Bronchial epithelial cell (primary cell): ENCODE data around the gene OR10AD1. TPM values are rescaled to one million over a fixed set of nuclear protein-coding genes. Genes with fewer than 3 reads are reported as not detected.
"Not testable (repeated sequence)": the region's sequence is repeated elsewhere in the genome, so short reads cannot be mapped to it uniquely, and the experiment has no call there.

Source experiments
- DNase-seq: peaks from one replicate; pipeline ENCODE4 v3.0.0-alpha.2; 2010; ENCODE audit warnings: low read depth
- FAIRE-seq: peaks from 2 replicates; lab custom pipeline; 2011; peaks lifted over from hg19 to GRCh38; lab: Jason Lieb, UNC
- H3K27me3 ChIP-seq: 2 replicates; pipeline ENCODE4 v1.5.1; 2011; ENCODE audit warnings: low read length; ENCODE audit not compliant: control insufficient read depth, insufficient read depth
- H3K36me3 ChIP-seq: 2 replicates; pipeline ENCODE4 v1.5.1; 2011; ENCODE audit warnings: low read length; ENCODE audit not compliant: control insufficient read depth, insufficient read depth
- H3K4me3 ChIP-seq: 2 replicates; pipeline ENCODE4 v1.5.1; 2011; ENCODE audit warnings: mild to moderate bottlenecking, low read depth, low read length, control low read depth
- total RNA-seq: library from RNA; depleted of rRNA; stranded (reverse); fragments of >200 nt; gene quantifications from 2 replicates; pipeline ENCODE4 v1.2.1, GENCODE V29; 2014
- TF ChIP-seq, protein P1 (sequence below): IDR thresholded peaks from 2 replicates; pipeline ENCODE4 v1.5.1; 2011; ENCODE audit warnings: mild to moderate bottlenecking, moderate library complexity, low read length, control low read depth, inconsistent platforms; ENCODE audit not compliant: insufficient read depth, severe bottlenecking

OR10AD1 gene
- total RNA-seq, 1 donor from 2014 or later: not detected

DNA sequence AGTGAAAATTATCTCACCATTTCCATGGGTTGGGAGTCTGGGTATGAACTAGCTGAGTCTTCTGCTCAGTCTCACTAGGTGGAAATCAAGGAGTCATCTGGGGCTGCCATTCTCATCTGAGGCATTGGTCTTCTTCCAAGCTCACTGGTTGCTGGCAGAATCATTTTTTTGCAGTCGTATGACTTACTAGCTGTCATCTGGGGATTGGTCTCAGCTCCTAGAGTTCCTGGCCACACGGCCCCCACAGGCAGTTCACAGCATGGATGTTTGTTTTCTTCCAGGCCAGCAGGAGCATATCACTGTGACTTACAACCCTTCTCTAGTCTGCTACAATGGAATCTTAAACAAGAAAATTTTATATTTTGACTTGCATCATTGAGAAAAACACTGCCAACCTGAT is 18.6 kb upstream of the OR10AD1 start:
- FAIRE-seq (no peak), DNase-seq (no peak)
- Histone ChIP-seq H3K4me3 (no peak overlapping the region), H3K36me3 (no peaks in the 10 kb centered on the region), H3K27me3 (no peaks in the 10 kb centered on the region)
- TF ChIP-seq, protein P1, sequence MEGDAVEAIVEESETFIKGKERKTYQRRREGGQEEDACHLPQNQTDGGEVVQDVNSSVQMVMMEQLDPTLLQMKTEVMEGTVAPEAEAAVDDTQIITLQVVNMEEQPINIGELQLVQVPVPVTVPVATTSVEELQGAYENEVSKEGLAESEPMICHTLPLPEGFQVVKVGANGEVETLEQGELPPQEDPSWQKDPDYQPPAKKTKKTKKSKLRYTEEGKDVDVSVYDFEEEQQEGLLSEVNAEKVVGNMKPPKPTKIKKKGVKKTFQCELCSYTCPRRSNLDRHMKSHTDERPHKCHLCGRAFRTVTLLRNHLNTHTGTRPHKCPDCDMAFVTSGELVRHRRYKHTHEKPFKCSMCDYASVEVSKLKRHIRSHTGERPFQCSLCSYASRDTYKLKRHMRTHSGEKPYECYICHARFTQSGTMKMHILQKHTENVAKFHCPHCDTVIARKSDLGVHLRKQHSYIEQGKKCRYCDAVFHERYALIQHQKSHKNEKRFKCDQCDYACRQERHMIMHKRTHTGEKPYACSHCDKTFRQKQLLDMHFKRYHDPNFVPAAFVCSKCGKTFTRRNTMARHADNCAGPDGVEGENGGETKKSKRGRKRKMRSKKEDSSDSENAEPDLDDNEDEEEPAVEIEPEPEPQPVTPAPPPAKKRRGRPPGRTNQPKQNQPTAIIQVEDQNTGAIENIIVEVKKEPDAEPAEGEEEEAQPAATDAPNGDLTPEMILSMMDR: no peak

DNA sequence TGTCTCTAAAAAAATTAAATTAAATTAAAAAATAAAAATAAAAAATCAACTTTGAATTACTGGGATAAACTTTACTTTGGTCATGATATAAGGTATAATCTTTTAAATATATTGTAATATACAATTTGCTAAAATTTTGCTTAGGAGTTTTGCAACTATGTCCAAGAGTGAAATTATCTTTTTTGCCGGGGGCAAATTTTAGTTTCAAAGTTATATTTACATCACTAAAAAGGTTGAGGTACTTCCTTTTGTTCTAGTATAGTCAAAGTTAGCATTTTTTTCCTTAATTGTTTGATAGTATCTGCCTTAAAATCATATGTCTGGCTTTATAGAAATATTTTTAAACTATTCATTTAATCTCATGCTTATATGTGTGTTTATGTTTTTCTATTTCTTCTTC is 17.6 kb upstream of the OR10AD1 start:
- TF ChIP-seq, protein P1: no peak
- DNase-seq (no peak), FAIRE-seq (no peak)
- H3K4me3 ChIP-seq: no peak overlapping the region
- no peaks in the 10 kb centered on the region for H3K36me3 ChIP-seq
- no peaks in the 10 kb centered on the region for H3K27me3 ChIP-seq

DNA sequence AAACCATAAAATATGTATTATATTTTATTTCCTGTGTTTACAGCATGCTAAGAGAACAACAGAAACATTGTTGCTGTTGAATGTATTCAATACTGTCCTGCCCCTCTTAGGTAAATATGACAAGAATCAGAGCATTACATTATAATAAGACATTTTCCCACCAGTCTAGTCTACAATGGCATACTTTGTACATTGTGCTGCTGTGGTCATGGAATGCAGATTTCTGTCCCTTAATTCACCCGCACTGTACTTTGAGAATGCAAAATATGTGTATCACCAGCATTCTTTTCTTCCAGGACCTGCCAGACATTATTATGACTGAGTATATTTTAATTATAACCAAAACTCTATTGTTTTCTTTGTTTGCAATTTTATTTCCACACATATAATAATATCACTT is 16.5 kb upstream of the OR10AD1 start:
- Histone ChIP-seq H3K4me3 (no peak overlapping the region), H3K27me3 (no peaks in the 10 kb centered on the region), H3K36me3 (no peaks in the 10 kb centered on the region)
- FAIRE-seq (no peak), DNase-seq (no peak)
- TF ChIP-seq, protein P1: no peak

DNA sequence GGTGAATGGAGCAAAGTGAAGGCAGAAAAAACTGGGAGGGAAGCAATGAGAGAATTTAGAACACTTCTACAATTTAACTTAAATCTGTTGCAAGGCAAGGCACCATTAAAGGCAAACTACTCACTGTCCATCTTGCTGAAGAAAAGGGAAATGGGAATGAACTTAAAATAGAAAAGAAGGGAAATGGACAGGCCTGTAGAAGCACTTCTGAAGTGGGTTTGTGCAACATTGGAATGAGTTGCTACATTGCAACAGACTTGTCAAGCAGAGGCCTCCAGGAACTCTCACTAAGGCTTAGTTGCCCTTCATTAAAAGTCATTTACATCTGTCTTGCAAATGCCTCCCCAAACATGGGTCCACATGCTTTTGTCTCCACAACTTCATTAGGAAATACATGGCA is 13.7 kb upstream of the OR10AD1 start:
- no peak for DNase-seq
- FAIRE-seq: no peak
- Histone ChIP-seq H3K4me3 (no peak overlapping the region), H3K36me3 (no peaks in the 10 kb centered on the region), H3K27me3 (peaks cover 2% of the 10 kb centered on the region)
- TF ChIP-seq, protein P1: no peak

DNA sequence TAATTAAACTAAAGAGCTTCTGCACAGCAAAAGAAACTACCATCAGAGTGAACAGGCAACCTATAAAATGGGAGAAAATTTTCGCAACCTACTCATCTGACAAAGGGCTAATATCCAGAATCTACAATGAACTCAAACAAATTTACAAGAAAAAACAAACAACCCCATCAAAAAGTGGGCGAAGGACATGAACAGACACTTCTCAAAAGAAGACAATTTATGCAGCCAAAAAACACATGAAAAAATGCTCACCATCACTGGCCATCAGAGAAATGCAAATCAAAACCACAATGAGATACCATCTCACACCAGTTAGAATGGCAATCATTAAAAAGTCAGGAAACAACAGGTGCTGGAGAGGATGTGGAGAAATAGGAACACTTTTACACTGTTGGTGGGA is 6.4 kb upstream of the OR10AD1 start:
- not testable (repeated sequence) for FAIRE-seq, DNase-seq, H3K4me3 ChIP-seq, H3K36me3 ChIP-seq, H3K27me3 ChIP-seq

DNA sequence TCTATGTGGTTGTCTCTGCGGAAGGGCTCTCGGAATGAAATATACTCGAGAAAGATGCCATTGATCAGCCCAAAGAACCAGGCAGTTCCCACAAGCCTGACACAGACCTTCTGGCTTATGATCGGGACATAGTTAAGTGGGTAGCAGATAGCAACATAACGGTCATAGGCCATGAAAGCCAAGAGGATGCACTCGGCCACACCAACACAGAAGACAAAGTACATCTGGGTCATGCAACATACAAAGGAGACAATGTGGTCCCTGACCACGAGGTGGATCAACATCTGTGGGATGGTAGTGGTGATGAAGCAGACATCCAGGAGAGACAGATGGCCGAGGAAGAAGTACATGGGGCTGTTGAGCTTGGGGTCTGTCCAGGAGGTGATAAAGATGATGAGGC is 326 bp downstream of the OR10AD1 start:
- TF ChIP-seq, protein P1: no peak
- Histone ChIP-seq H3K27me3 (no peaks in the 10 kb centered on the region), H3K4me3 (no peak overlapping the region), H3K36me3 (no peaks in the 10 kb centered on the region)
- DNase-seq (no peak), FAIRE-seq (peak; percentile 23)
